Kidney (tissue), 14 donors: ENCODE data around the gene METTL17. TPM values are rescaled to one million over a fixed set of nuclear protein-coding genes. Genes with fewer than 3 reads are reported as not detected.
"Not testable (repeated sequence)": the region's sequence is repeated elsewhere in the genome, so short reads cannot be mapped to it uniquely, and the experiment has no call there.

ENCODE experiments used
- DNase-seq, 5 donors: peaks; one replicate each; pipeline ENCODE4 v3.0.0-alpha.2; 2013 to 2020
- FAIRE-seq: peaks from 2 replicates; lab custom pipeline; 2012; peaks lifted over from hg19 to GRCh38; lab: Jason Lieb, UNC
- H3K27ac ChIP-seq, 2 donors: one replicate each; pipeline ENCODE4 v1.7.0; 2013; ENCODE audit warnings: low read depth in 2 of 2, low read length in 2 of 2, inconsistent platforms in 1 of 2
- H3K27me3 ChIP-seq: one replicate; pipeline ENCODE4 v1.7.1; 2013; ENCODE audit warnings: low read length, inconsistent platforms; ENCODE audit not compliant: control insufficient read depth, insufficient read depth
- H3K36me3 ChIP-seq, 3 donors: one replicate each; pipeline versions ENCODE4 v1.7.0 to v1.7.1; 2013; ENCODE audit warnings: low read length in 3 of 3, control low read depth in 1 of 3, inconsistent platforms in 1 of 3; ENCODE audit not compliant: insufficient read depth in 3 of 3, control insufficient read depth in 2 of 3
- H3K4me1 ChIP-seq, 3 donors: one replicate each; pipeline versions ENCODE4 v1.7.0 to v1.7.1; 2013; ENCODE audit warnings: low read length in 3 of 3, inconsistent platforms in 1 of 3, low read depth in 1 of 3; ENCODE audit not compliant: control insufficient read depth in 2 of 3, insufficient read depth in 2 of 3
- H3K4me3 ChIP-seq, 3 donors: one replicate each; pipeline versions ENCODE4 v1.7.0 to v1.8.1; 2013; ENCODE audit warnings: low read length in 3 of 3, control low read depth in 1 of 3, inconsistent platforms in 1 of 3
- H3K9ac ChIP-seq, 3 donors: one replicate each; pipeline versions ENCODE4 v1.7.0 to v1.7.1; 2013; ENCODE audit warnings: low read length in 3 of 3, control low read depth in 1 of 3, inconsistent platforms in 1 of 3
- H3K9me3 ChIP-seq, 3 donors: one replicate each; pipeline versions ENCODE4 v1.7.0 to v1.7.1; 2013; ENCODE audit warnings: low read length in 3 of 3, control low read depth in 1 of 3, inconsistent platforms in 1 of 3; ENCODE audit not compliant: control insufficient read depth in 2 of 3, insufficient read depth in 1 of 3
- intact Hi-C: fragments of 100-400 bp; cut with DNase I; formaldehyde crosslinking; loops from one replicate; pipeline ENCODE4 v1.11.1; 2022
- polyA plus RNA-seq: library from polyadenylated mRNA; stranded (reverse); fragments of 350-450 nt; fragmentation: Illumina TruSeq; extraction: RNeasy Lipid Tissue Mini Kit (QIAGEN cat#74804); gene quantifications from one replicate; pipeline ENCODE4 v1.2.3, GENCODE V29; 2014; ENCODE audit warnings: low read depth, low replicate concordance; ENCODE audit not compliant: insufficient read depth
- total RNA-seq: library from RNA; stranded (reverse); fragmentation: NEBNext Ultra II Directional; extraction: Animal tissue kit (Norgen Biotek cat#: 25700); gene quantifications from one replicate; pipeline ENCODE4 v1.2.1, GENCODE V29; 2021
- TF ChIP-seq, protein P1 (sequence below): IDR thresholded peaks from 3 replicates; pipeline ENCODE4 v1.5.1; 2012; ENCODE audit warnings: mild to moderate bottlenecking, moderate library complexity, borderline replicate concordance; ENCODE audit not compliant: insufficient read depth; ENCODE audit errors: extremely low read depth
- donor health status: control.
- donor health status: control.
- donor health status: control.
- donor health status: control.
- donor health status: control.
- donor health status: DM: yes; HTN: yes; CAD: no.
- donor health status: Normal renal cell carcinoma (clear cell type).

Gene METTL17
- total and polyA plus RNA-seq, 2 donors from 2014 or later: 53.2 to 68.6 TPM

DNA sequence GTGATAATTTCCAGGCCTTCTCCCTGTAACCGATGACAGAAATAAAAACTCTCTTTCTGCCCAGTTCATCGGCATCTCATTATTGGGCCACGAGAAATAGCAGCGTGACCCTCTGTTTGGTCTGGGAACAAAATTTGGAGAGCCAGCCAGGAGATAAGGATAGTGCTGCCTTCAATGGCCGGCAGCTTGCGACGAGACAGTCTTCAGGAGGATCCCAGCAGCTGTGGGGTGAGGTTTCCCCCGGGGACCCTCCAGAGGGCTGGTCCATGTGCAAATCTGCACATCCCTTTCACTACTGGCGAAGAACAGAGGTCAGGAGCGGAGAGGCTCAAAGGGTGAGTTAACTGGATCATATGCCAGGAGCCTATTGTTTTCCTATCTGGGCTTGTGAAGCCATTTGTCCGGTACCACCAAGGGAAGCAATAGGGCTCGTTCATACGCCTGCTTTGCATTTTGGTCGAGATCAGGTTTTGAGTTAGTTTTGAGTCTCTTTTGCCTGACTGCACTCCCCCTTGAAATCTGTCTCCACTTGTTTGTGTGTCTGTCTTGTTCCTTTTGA lies 14.1 kb downstream of the METTL17 start:
- Histone ChIP-seq H3K27ac (no peak overlapping the region), H3K27me3 (no peaks in the 10 kb centered on the region), H3K9ac (no peak overlapping the region), H3K4me3 (no peak overlapping the region), H3K36me3 (no peaks in the 10 kb centered on the region), H3K4me1 (no peaks in the 10 kb centered on the region), H3K9me3 (no peaks in the 10 kb centered on the region)
- intact Hi-C loops: no loop called here
- FAIRE-seq (no peak), DNase-seq (no peak)
- TF ChIP-seq, protein P1, sequence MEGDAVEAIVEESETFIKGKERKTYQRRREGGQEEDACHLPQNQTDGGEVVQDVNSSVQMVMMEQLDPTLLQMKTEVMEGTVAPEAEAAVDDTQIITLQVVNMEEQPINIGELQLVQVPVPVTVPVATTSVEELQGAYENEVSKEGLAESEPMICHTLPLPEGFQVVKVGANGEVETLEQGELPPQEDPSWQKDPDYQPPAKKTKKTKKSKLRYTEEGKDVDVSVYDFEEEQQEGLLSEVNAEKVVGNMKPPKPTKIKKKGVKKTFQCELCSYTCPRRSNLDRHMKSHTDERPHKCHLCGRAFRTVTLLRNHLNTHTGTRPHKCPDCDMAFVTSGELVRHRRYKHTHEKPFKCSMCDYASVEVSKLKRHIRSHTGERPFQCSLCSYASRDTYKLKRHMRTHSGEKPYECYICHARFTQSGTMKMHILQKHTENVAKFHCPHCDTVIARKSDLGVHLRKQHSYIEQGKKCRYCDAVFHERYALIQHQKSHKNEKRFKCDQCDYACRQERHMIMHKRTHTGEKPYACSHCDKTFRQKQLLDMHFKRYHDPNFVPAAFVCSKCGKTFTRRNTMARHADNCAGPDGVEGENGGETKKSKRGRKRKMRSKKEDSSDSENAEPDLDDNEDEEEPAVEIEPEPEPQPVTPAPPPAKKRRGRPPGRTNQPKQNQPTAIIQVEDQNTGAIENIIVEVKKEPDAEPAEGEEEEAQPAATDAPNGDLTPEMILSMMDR: no peak

- not testable (repeated sequence) for H3K9me3 ChIP-seq, FAIRE-seq, H3K9ac ChIP-seq
These were observed 19.9 kb downstream of the METTL17 start for GRCh38 chr14:21009721-21010120.

DNA sequence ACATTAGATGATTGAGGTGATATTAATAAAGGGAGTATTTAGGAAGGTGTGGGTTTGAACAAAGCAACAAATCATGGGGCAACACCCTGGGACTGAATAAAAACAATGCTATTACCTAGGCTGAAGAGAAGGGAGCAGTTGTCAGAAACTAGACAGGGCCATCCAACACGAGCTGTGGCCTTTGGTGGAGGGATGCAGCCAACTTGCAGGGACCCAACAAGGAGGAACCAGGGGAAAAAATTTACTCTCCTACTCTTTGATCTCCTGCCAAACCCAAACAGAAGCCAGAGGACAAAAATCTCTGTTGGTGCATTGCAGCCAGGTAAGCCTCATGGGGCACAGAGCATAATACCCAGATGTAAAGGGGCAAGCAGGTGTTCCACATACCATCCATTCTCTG lies 21.4 kb downstream of the METTL17 start:
- Histone ChIP-seq H3K9ac (no peak overlapping the region), H3K4me1 (peaks cover 0 to 4% (median 0%) of the 10 kb centered on the region in 3 donors), H3K27ac (no peak overlapping the region), H3K4me3 (no peak overlapping the region), H3K36me3 (no peaks in the 10 kb centered on the region), H3K9me3 (no peaks in the 10 kb centered on the region), H3K27me3 (no peaks in the 10 kb centered on the region)
- TF ChIP-seq, protein P1: no peak
- intact Hi-C loops: loop anchor here (10.0 kb wide), 1 partner anchor 74 kb away; no protein-coding TSS in a partner anchor
- FAIRE-seq: no peak
- no peak for DNase-seq

More at GRCh38 chr14:21009721-21010120, 19.9 kb downstream of the METTL17 start:
- intact Hi-C loops: loop anchor here (10.0 kb wide), 1 partner anchor 75 kb away; no protein-coding TSS in a partner anchor
- not testable (repeated sequence) for H3K27ac ChIP-seq, H3K4me1 ChIP-seq, H3K4me3 ChIP-seq, H3K36me3 ChIP-seq, H3K27me3 ChIP-seq
- peak in 1 of 5 donors; percentile 49 for DNase-seq

DNA sequence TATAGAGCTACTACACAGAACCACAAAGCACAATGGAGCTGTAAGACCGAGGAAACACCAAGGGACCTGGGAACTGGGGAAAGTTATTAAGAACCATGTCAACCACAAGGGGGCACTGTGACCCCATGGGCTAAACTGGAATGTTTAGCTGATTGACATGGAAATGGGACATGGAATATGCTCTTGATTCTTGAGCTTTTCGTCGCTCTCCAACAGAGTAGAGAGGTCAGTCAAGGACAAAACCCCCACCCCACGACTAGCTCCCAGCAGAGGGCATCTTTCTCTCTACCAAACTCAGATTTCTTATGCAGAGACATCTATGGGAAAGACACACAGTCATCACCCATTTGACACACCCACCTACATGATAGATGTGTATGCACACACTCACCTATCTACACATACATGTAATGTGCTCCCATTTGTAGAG lies 25.0 kb downstream of the METTL17 start:
- Histone ChIP-seq H3K4me3 (no peak overlapping the region), H3K4me1 (peaks cover 0 to 4% (median 0%) of the 10 kb centered on the region in 3 donors), H3K27me3 (no peaks in the 10 kb centered on the region), H3K9ac (peak overlapping the region in 1 of 3 donors; percentile 32), H3K9me3 (no peaks in the 10 kb centered on the region), H3K27ac (no peak overlapping the region), H3K36me3 (peaks cover 0 to 18% (median 16%) of the 10 kb centered on the region in 3 donors)
- TF ChIP-seq, protein P1: peak; percentile 91
- FAIRE-seq: peak; percentile 68
- intact Hi-C loops: loop anchor here (10.0 kb wide), 1 partner anchor 70 kb away; no protein-coding TSS in a partner anchor
- peak in 4 of 5 donors; percentile 91 to 96 (median 93) for DNase-seq
